Renal cortex interstitium (tissue), 15 donors: ENCODE measurements around the gene DCAKD. TPM values are rescaled to one million over a fixed set of nuclear protein-coding genes. Genes with fewer than 3 reads are reported as not detected.

Experiments used
- DNase-seq, 11 donors: peaks; one replicate each; pipeline ENCODE4 v3.0.0-alpha.2; 2013; ENCODE audit warnings: low read depth in 9 of 11, low spot score in 4 of 11; ENCODE audit errors: extremely low read depth in 1 of 11
- long read RNA-seq, 16 experiments: transcript quantifications; one replicate each; lab custom pipeline, GENCODE V29; 2026
- polyA plus RNA-seq, 3 donors: library from polyadenylated mRNA; unstranded; fragments of 120-200 nt; gene quantifications; one replicate each; pipeline ENCODE4 v1.2.1, GENCODE V29; 2013; ENCODE audit not compliant: insufficient read length in 3 of 3

The DCAKD gene
- 10 to 100 TPM; 47.9 to 56.6 (median 54.1) TPM for polyA plus RNA-seq
- long read RNA-seq, donor 1, transcript DCAKD-205 (5 exons, 990 nt) = major isoform, 7 of 32 reads
- long read RNA-seq, donor 1, partial matches to known transcripts = 22 of 32 reads
- long read RNA-seq, donor 1, other reads (novel, unspliced or antisense) = 0 of 32 reads
- long read RNA-seq, donor 2, transcript DCAKD-208 (5 exons, 2,054 nt) = major isoform, 9 of 10 reads
- long read RNA-seq, donor 2, partial matches to known transcripts = 0 of 10 reads
- long read RNA-seq, donor 2, other reads (novel, unspliced or antisense) = 0 of 10 reads
- long read RNA-seq, donor 3, transcript DCAKD-202 (5 exons, 2,030 nt) = major isoform, 8 of 15 reads
- long read RNA-seq, donor 3, partial matches to known transcripts = 0 of 15 reads
- long read RNA-seq, donor 3, other reads (novel, unspliced or antisense) = 0 of 15 reads
- long read RNA-seq, donor 4, transcript DCAKD-205 (5 exons, 990 nt) = major isoform, 7 of 16 reads
- long read RNA-seq, donor 4, partial matches to known transcripts = 0 of 16 reads
- long read RNA-seq, donor 4, other reads (novel, unspliced or antisense) = 0 of 16 reads
- long read RNA-seq, donor 5 = 0 reads
- long read RNA-seq, donor 6, transcript DCAKD-208 (5 exons, 2,054 nt) = major isoform, 6 of 26 reads
- long read RNA-seq, donor 6, transcript DCAKD-202 (5 exons, 2,030 nt) = major isoform, 6 of 26 reads
- long read RNA-seq, donor 6, partial matches to known transcripts = 10 of 26 reads
- long read RNA-seq, donor 6, other reads (novel, unspliced or antisense) = 0 of 26 reads
- long read RNA-seq, donor 7, transcript DCAKD-205 (5 exons, 990 nt) = major isoform, 6 of 11 reads
- long read RNA-seq, donor 7, partial matches to known transcripts = 0 of 11 reads
- long read RNA-seq, donor 7, other reads (novel, unspliced or antisense) = 0 of 11 reads
- long read RNA-seq, donor 8 = 0 reads
- long read RNA-seq, donor 9, transcript DCAKD-205 (5 exons, 990 nt) = major isoform, 6 of 15 reads
- long read RNA-seq, donor 9, partial matches to known transcripts = 0 of 15 reads
- long read RNA-seq, donor 9, other reads (novel, unspliced or antisense) = 0 of 15 reads
- long read RNA-seq, donor 10, transcript DCAKD-205 (5 exons, 990 nt) = major isoform, 6 of 63 reads
- long read RNA-seq, donor 10, partial matches to known transcripts = 50 of 63 reads
- long read RNA-seq, donor 10, other reads (novel, unspliced or antisense) = 0 of 63 reads
- long read RNA-seq, donor 11, transcript DCAKD-208 (5 exons, 2,054 nt) = major isoform, 5 of 11 reads
- long read RNA-seq, donor 11, partial matches to known transcripts = 0 of 11 reads
- long read RNA-seq, donor 11, other reads (novel, unspliced or antisense) = 0 of 11 reads
- long read RNA-seq, donor 12, transcript DCAKD-208 (5 exons, 2,054 nt) = major isoform, 5 of 7 reads
- long read RNA-seq, donor 12, partial matches to known transcripts = 0 of 7 reads
- long read RNA-seq, donor 12, other reads (novel, unspliced or antisense) = 0 of 7 reads
- long read RNA-seq, donor 13 = 0 reads
- long read RNA-seq, donor 14, partial matches to known transcripts = 0 of 7 reads
- long read RNA-seq, donor 14, other reads (novel, unspliced or antisense) = 0 of 7 reads
- long read RNA-seq, donor 15, transcript DCAKD-202 (5 exons, 2,030 nt) = major isoform, 5 of 11 reads
- long read RNA-seq, donor 15, transcript DCAKD-205 (5 exons, 990 nt) = major isoform, 5 of 11 reads
- long read RNA-seq, donor 15, partial matches to known transcripts = 0 of 11 reads
- long read RNA-seq, donor 15, other reads (novel, unspliced or antisense) = 0 of 11 reads
- long read RNA-seq, donor 16, transcript DCAKD-205 (5 exons, 990 nt) = major isoform, 20 of 60 reads
- long read RNA-seq, donor 16, transcript DCAKD-208 (5 exons, 2,054 nt) = minor isoform, 15 of 60 reads
- long read RNA-seq, donor 16, transcript DCAKD-202 (5 exons, 2,030 nt) = minor isoform, 13 of 60 reads
- long read RNA-seq, donor 16, partial matches to known transcripts = 8 of 60 reads
- long read RNA-seq, donor 16, other reads (novel, unspliced or antisense) = 0 of 60 reads

GRCh38 chr17:45051060-45051719, at the start of gene DCAKD:
Gene DCAKD (minus strand): TSS chr17:45051632. CDS start chr17:45034885, 16,747 bp downstream.
- DNase-seq = peak in 10 of 11 donors; percentile 81 to 95 (median 91)

GRCh38 chr17:45098869-45099616, 47.6 kb upstream of the DCAKD start:
- DNase-seq = peak in 10 of 11 donors; percentile 56 to 77 (median 68)

- no peak for DNase-seq
Measured at GRCh38 chr17:45098081-45098868, 46.8 kb upstream of the DCAKD start.

GRCh38 chr17:45096926-45097325, 45.5 kb upstream of the DCAKD start:
- DNase-seq = no peak

GRCh38 chr17:45096141-45096540, 44.7 kb upstream of the DCAKD start:
- no peak for DNase-seq

GRCh38 chr17:45093444-45094110, 42.1 kb upstream of the DCAKD start:
- no peak for DNase-seq

GRCh38 chr17:45092911-45093430, 41.5 kb upstream of the DCAKD start:
- no peak for DNase-seq

- no peak for DNase-seq
Measured at GRCh38 chr17:45091778-45092425, 40.5 kb upstream of the DCAKD start.

- DNase-seq = no peak
Measured at GRCh38 chr17:45090711-45091110, 39.3 kb upstream of the DCAKD start.

GRCh38 chr17:45088741-45089140, 37.3 kb upstream of the DCAKD start:
- no peak for DNase-seq

GRCh38 chr17:45087978-45088377, 36.5 kb upstream of the DCAKD start:
- no peak for DNase-seq

GRCh38 chr17:45087504-45087975, 36.1 kb upstream of the DCAKD start:
- DNase-seq = no peak

GRCh38 chr17:45086865-45087503, 35.6 kb upstream of the DCAKD start:
- no peak for DNase-seq

- DNase-seq = no peak
Measured at GRCh38 chr17:45086391-45086790, 35.0 kb upstream of the DCAKD start.
